Stimulated activated naive CD8-positive, alpha-beta T cell treated with anti-CD3 and anti-CD28 coated beads, Interleukin-15, amount 100 ng/mL, for 72 hours (primary cell): Measurements from ENCODE around the gene SPSB3.

Experiments used
- ATAC-seq: fragments of 150-1000 bp; cut with Tn5 transposase; 2 replicates; pipeline ENCODE4 v1.10.0; 2021; ENCODE audit warnings: mild to moderate bottlenecking, moderate library complexity
- DNase-seq, 2 donors: peaks; one replicate each; pipeline ENCODE4 v3.0.0; 2021 to 2022
- H3K27ac Mint-ChIP-seq, 2 donors: one replicate each; pipeline ENCODE4 v1.8.0; 2022; ENCODE audit warnings: mild to moderate bottlenecking in 2 of 2, mixed read lengths in 2 of 2, moderate library complexity in 2 of 2
- H3K27me3 Mint-ChIP-seq: one replicate; pipeline ENCODE4 v1.8.0; 2022; ENCODE audit warnings: mixed read lengths
- H3K4me1 Mint-ChIP-seq: one replicate; pipeline ENCODE4 v1.8.0; 2022; ENCODE audit warnings: mild to moderate bottlenecking, mixed read lengths
- H3K4me3 Mint-ChIP-seq, 2 donors: one replicate each; pipeline ENCODE4 v1.8.0; 2022; ENCODE audit warnings: mild to moderate bottlenecking in 2 of 2, mixed read lengths in 2 of 2, moderate library complexity in 1 of 2
- H3K9me3 Mint-ChIP-seq, 2 donors: one replicate each; pipeline ENCODE4 v1.8.0; 2022; ENCODE audit warnings: mixed read lengths in 2 of 2

The SPSB3 gene

DNA sequence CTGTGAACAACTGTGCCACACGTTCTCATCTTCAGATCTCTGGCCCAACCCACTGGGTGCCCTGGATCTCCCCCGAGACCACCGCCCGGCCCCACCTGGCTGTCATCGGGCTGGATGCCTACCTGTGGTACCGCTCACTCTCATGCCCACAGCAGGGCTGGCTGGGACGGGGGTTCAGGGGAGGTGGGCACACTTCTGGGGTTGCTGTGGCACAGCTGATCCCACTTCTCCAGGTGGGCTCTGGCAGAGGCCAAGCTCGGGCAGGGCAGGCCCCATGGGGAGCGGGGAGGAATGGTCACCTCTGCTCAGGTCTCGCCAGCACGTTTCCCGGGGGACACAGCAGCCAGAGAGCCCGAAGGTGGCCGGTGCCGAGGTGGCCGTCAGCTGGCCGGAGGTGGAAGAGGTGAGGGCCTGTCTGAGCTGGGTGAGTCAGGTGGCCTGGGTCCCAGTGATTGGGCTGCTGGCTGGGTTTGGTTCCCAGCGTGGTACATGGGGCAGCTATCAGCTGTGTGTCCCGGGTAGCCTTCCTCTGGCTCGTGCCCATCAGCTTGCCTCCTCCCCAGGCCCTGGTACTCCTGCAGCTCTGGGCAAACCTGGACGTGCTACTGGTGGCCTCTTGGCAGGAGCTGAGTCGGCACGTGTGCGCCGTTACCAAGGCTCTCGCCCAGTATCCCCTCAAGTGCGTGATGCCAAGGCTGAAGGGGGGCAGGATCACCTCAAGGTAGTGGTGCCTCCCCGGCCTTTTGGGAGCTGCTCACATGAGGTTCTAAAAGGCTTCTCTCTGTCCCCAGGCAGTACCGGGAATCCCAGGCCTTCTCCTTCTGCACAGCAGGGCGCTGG is 7.1 kb downstream of the SPSB3 start:
- Mint-ChIP-seq H3K27me3 (no peaks in the 10 kb centered on the region), H3K4me3 (peak overlapping the region; percentile 37 to 96), H3K27ac (peak overlapping the region in 1 of 2 donors; percentile 83), H3K9me3 (no peaks in the 10 kb centered on the region), H3K4me1 (peaks cover 25% of the 10 kb centered on the region)
- DNase-seq: no peak
- ATAC-seq: no peak

DNA sequence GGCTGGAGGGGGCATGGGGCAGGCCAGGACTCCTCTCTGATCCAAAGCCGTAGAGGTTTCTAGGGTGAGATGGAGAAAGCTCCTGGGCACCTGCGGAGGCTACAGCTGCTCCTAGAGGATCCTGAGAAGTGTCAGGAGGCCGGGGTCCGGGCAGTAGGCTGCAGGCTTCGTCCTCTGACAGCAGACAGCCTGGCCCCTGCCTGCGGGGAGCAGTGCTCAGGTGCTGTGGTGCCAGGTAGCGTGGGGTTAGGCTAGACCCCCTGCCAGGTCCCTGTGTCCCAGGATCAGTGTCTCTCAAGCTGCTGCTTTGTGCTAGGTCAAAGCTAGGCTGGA is 8.0 kb downstream of the SPSB3 start:
- Mint-ChIP-seq H3K4me3 (peak overlapping the region; percentile 93 to 96), H3K27ac (peak overlapping the region in 1 of 2 donors; percentile 12), H3K4me1 (peaks cover 33% of the 10 kb centered on the region), H3K9me3 (no peaks in the 10 kb centered on the region), H3K27me3 (no peaks in the 10 kb centered on the region)
- DNase-seq (no peak), ATAC-seq (no peak)

DNA sequence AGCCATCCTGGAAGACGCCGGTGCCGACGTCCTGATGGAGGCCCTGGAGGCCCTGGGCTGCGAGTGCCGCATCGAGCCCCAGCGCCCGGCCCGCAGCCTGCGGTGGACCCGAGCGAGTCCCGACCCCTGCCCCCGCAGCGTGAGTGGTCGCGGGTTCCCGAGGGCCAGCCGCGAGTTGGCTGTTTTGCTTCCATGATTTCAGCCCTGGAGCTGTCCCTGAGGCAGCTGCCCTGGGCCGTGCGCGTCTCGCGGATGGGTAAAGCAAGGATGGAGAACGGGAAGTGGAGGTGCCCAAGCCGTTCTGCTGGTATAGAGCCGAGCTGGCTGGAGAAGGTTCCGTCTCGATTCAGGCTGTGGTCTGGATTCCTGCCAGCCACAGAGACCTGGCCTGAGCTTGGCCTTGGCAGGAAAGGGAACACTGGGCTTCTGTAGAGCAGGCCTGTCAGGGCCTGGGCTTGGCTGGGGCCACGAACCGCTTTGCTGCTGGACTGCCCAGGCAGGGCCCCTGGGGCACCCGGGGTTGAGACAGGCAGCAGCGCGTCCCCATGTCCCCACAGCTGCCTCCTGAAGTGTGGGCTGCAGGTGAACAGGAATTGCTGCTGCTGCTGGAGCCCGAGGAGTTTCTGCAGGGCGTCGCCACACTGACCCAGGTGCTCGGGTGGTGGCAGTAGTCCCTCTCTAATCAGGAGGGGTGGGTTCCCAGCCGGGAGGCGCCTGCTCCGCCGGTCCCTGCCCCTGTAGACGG is 8.5 kb downstream of the SPSB3 start:
- ATAC-seq (no peak), DNase-seq (peak in 1 of 2 donors; percentile 42)
- H3K27ac Mint-ChIP-seq: peak overlapping the region; percentile 25 to 86
- peak overlapping the region; percentile 93 to 96 for H3K4me3 Mint-ChIP-seq
- no peaks in the 10 kb centered on the region for H3K9me3 Mint-ChIP-seq
- peaks cover 39% of the 10 kb centered on the region for H3K4me1 Mint-ChIP-seq
- H3K27me3 Mint-ChIP-seq: no peaks in the 10 kb centered on the region

DNA sequence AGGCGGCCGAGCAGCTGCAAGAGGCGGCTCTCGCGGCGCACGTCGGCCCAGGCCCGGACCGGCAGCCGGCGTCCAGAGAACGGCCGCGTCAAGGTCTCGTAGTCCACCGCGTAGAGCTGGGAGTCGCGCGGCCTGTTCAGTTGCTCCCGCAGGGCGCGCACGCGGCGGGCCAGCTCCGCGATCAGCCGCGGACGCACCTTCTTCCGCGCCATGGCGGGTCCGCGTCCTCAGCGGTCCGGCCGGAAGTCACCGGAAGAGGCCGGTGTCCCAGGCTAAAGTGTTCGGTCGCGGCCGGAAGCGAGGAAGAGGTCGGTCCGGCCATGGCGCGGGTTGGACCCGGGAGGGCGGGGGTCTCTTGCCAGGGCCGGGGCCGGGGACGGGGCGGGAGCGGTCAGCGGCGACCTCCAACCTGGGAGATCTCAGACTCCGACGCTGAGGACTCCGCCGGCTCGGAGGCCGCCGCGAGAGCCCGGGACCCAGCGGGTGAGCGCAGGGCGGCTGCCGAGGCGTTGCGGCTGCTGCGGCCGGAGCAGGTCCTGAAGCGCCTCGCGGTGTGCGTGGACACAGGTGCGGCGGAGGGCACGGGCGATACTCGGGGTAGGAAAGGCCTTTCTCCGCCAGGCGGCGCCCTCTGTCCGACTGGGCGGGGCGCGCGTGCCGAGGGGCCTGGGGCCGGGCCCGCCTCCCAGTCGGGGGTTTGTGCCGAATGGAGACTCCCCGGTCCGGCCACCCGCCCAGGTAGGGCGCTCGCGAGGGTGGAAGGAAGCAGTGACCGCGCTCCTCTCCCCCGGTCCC is 9.3 kb downstream of the SPSB3 start, which contains the start of gene MRPS34:
MRPS34 (minus strand) TSS at position 227 of the 795 bp plus-strand sequence; CDS start at position 212, 15 bp downstream.
- peak; percentile 73 for ATAC-seq

DNA sequence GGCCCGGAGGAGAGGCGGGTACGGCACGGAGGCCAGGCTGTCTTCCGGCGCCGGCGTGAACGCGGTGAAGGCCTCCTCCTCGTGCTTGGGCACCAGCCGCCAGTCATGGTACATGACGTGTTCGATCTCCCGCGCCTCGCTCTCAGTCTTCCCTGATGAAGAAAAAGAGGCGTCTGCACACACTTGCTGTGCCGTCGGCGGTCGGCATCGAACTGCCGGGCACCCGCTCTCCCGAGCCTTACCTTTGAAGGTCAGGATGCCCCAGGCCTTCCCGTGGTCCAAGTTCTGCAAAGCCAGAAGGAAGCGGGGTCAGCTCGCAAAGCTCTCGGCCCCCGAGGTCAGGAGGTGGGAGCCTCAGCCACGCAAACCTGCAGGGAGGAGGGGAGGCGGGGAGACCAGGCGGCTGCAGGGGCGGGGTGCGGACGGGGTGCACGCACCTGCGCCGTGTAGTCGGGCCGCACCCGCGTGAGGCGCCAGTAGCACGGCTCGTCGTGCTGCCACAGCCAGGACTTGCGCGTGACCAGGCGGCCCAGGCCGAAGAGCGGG is 9.9 kb downstream of the SPSB3 start, which contains the start of gene EME2:
EME2 (plus strand) TSS at position 449 of the 546 bp plus-strand sequence. CDS start 418 bp downstream, outside the sequence.
- Mint-ChIP-seq H3K9me3 (no peaks in the 10 kb centered on the region), H3K27me3 (no peaks in the 10 kb centered on the region), H3K4me1 (peaks cover 48% of the 10 kb centered on the region), H3K4me3 (peak within 1 kb of the TSS; percentile 93 to 96), H3K27ac (peak within 1 kb of the TSS; percentile 90 to 98)
- DNase-seq (peak; percentile 61 to 72), ATAC-seq (peak; percentile 31)

More for the DNA sequence above, 9.3 kb downstream of the SPSB3 start, which contains the start of gene MRPS34:
- peak; percentile 82 to 86 for DNase-seq
- no peaks in the 10 kb centered on the region for H3K27me3 Mint-ChIP-seq
- H3K4me3 Mint-ChIP-seq: peak within 1 kb of the TSS; percentile 93 to 96
- H3K27ac Mint-ChIP-seq: peak within 1 kb of the TSS; percentile 90 to 98
- H3K9me3 Mint-ChIP-seq: no peaks in the 10 kb centered on the region
- H3K4me1 Mint-ChIP-seq: peaks cover 46% of the 10 kb centered on the region

DNA sequence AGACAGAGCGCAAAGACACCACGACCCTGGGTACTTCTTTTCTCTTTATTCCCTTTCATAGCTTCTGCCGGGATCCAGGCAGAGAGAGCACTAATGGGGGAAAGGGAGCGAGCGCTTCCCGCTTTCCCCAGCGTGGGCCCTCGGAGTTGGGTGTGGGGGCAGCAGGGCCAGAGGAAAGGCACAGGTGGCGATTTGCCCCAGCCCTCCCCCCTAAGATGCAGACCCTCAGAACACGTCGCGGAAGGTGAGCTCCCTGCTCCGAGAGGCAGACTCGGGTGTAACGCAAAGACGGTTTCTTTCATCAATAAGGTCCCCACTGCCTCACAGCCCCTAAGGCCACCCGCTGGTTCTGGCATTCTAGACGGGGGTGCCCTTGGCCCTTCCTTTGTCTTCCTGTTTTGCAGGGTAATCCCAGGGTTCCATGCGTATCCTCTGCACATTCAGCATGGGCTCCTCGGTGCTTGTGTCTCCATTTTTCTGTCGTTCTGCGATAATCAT is 10.5 kb downstream of the SPSB3 start:
- no peaks in the 10 kb centered on the region for H3K9me3 Mint-ChIP-seq
- no peaks in the 10 kb centered on the region for H3K27me3 Mint-ChIP-seq
- peak overlapping the region; percentile 84 to 96 for H3K27ac Mint-ChIP-seq
- peaks cover 48% of the 10 kb centered on the region for H3K4me1 Mint-ChIP-seq
- DNase-seq (no peak), ATAC-seq (no peak)
- peak overlapping the region; percentile 93 to 96 for H3K4me3 Mint-ChIP-seq

DNA sequence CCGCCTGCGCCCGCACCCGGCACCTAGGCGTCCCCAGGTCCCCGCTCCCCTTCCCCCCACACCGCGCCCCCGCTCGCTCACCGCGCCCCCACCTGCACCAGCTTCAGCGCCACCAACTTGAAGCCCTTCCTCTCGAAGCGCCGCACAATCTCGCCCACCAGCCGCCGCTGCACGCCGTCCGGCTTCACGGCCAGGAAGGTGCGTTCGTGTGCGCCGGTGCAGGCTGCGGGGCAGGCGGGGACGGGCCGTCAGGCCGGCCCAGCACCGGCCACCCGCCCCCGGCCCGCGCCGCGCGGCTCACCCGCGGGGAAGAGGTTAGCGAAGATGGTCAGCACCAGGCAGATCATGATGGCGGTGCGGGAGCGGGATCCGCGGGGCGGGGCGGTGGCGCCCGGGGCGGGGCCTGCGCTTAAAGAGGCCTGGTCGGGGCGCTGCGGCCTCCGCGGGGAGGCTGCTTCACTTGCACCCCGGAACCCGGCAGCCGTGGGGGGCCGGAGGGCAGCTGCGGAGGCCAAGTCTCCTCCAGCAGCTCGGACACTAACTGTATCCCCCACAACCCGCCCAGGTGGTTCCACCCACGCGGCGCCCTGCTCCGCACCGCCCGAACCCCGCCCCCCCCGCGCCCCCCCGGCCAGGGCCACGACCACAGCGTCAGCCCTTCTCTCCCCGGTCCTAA is 11.0 kb downstream of the SPSB3 start, which contains the start of gene NME3:
NME3 (minus strand) TSS at position 356 of the 676 bp plus-strand sequence; CDS start at position 347, 9 bp downstream.
- ATAC-seq (peak; percentile 63), DNase-seq (peak; percentile 78 to 81)
- Mint-ChIP-seq H3K27ac (peak within 1 kb of the TSS; percentile 84 to 96), H3K4me3 (peak within 1 kb of the TSS; percentile 93 to 96), H3K9me3 (no peaks in the 10 kb centered on the region), H3K4me1 (peaks cover 48% of the 10 kb centered on the region), H3K27me3 (no peaks in the 10 kb centered on the region)

DNA sequence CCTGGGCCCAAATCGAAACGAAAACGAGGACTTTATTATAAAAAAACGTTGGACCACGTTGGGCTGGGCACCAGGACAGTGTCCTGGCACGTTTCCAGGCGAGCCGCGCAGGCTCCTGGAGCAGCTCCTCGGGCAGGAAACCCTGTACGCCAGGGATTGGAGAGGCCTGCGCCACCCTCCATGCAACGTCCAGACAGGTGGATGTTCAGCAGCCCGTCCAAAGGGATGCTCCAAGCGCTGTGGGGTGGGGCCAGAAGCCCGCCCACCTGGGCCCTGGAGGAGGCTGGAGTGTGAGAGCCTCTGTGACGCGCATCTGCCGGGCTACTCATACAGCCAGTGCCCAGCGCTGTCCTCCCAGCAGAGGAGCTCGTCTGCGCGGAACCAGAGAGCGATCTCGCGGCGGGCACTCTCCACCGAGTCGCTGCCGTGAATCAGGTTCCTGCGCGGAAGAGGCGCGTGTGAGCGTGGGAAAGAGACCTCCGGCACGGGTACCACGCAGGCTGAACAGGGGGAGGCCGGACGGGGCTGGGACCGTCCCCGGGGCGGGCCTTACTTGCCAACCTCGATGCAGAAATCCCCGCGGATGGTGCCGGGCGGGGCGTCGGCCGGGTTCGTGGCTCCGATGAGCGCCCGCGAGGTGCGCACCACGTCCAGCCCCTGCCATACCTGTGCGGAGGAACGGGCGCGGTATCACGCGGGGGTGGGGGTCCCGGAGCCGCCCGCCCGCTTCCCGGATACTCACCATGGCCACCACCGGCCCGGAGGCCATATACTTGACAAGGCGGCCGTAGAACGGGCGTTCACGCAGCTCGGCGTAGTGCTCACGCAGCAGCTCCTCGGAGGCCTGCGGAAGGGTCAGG is 11.8 kb downstream of the SPSB3 start:
- ATAC-seq (peak; percentile 41), DNase-seq (peak; percentile 53 to 67)
- no peaks in the 10 kb centered on the region for H3K27me3 Mint-ChIP-seq
- H3K27ac Mint-ChIP-seq: peak overlapping the region; percentile 19 to 88
- peaks cover 48% of the 10 kb centered on the region for H3K4me1 Mint-ChIP-seq
- H3K9me3 Mint-ChIP-seq: no peaks in the 10 kb centered on the region
- H3K4me3 Mint-ChIP-seq: peak overlapping the region; percentile 85 to 93

DNA sequence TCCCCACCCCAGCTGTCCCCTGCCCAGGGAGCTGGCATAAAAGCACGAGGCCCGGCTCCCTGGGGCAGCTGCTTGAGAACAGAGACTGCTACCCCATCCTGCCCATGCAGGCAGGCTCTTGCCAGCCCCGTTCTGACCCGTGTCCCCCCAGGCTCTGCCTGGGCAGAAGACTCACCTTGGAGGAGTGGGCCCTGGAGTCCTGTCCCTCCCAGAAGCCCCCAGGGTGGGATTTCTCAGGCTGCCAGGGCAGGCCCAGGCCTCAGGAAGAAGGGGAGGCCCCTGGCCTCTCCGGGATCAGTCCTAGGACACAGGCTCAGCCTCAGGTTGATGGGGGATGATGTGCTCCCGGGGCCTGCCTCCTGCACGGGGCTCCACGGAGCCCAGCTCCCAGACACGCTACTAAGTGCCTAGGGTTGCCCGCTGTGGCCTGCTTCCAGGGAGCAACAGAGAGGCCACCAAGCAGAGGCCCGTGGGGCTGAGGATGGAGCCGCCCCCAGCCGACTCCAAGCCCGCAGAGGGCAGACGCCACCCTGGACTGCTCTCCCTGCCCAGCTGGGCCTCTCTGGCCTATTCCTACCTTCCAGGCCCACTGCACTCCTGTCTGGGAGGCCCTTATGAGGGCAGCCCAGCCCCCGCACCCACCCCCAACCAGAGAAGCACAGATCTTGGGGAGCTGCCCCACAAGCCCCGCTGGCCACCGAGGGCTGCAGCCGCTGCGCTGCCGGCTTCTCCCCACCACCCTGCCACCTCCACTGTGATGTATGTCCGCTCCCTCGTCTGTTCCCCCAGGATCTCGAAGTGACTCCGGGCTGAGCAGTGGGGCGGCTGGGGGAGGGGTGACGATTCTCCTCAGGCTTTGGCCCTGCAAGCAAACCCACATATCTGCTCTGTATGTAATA is 12.7 kb downstream of the SPSB3 start:
- Mint-ChIP-seq H3K9me3 (no peaks in the 10 kb centered on the region), H3K4me1 (peaks cover 42% of the 10 kb centered on the region), H3K4me3 (peak overlapping the region; percentile 85 to 93), H3K27me3 (no peaks in the 10 kb centered on the region), H3K27ac (peak overlapping the region in 1 of 2 donors; percentile 88)
- ATAC-seq (no peak), DNase-seq (no peak)

DNA sequence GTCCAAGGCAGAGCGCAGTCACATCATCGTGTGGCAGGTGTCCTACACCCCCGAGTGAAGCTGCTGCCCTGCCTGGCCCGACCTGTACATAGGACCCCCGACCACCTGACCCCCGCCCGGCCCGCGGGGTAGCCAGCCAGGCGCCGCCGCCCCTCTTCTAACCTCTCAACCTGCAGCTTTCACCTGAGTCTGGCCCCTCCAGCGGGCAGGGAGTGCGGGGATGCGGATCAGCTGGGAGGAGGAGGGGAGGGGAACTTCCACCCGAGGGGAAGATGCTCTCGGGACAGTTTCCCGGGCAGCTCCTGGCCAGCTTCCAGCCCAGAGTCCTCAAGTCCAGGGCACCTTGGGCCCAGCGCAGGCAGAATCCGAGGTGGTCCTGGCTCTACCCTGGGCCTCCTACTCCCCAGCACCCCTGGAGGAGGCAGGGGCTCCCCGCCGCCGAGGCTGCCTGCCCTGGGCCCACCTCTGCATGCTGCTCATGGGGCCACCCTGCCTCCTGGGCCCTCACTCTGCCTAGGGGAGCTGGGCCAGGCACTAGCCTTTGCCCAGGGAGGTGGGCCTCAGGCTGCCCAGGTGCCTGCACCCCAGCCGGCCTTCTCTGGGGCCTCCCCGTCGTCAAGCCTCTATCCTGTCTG is 13.5 kb downstream of the SPSB3 start:
- H3K27ac Mint-ChIP-seq: peak overlapping the region in 1 of 2 donors; percentile 57
- no peak for ATAC-seq
- DNase-seq: no peak
- H3K4me1 Mint-ChIP-seq: peaks cover 37% of the 10 kb centered on the region
- no peaks in the 10 kb centered on the region for H3K27me3 Mint-ChIP-seq
- no peaks in the 10 kb centered on the region for H3K9me3 Mint-ChIP-seq
- peak overlapping the region in 1 of 2 donors; percentile 12 for H3K4me3 Mint-ChIP-seq

DNA sequence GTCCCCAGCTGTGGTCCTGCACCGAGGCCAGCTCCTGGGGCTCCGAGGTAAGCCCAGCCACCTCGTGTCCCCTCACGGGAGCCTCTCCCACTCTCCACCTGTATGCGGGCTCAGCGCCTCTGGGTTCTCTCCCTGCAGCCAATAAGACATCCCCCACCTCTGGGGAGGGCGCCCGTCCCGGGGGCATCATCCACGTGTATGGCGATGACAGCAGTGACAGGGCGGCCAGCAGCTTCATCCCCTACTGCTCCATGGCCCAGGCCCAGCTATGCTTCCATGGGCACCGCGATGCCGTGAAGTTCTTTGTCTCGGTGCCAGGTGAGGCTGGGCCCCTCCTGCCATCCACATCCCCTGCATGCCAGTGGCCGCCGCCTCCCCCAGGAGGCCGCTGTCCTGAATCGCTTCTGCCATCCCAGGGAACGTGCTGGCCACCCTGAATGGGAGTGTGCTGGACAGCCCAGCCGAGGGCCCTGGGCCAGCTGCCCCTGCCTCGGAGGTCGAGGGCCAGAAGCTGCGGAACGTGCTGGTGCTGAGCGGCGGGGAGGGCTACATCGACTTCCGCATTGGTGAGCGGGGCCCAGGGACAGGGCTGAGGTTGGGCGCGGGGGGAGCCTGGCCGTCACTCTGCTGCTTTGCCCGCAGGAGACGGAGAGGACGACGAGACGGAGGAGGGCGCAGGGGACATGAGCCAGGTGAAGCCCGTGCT is 14.2 kb downstream of the SPSB3 start:
- Mint-ChIP-seq H3K27me3 (no peaks in the 10 kb centered on the region), H3K4me3 (peak overlapping the region in 1 of 2 donors; percentile 17), H3K27ac (peak overlapping the region in 1 of 2 donors; percentile 68), H3K9me3 (no peaks in the 10 kb centered on the region), H3K4me1 (peaks cover 35% of the 10 kb centered on the region)
- ATAC-seq: no peak
- DNase-seq: no peak
